DMS 273 treated with DMSO at 0.1 percent for 48 hours (cell line): ENCODE results near the gene INSYN2B.
"Not testable (repeated sequence)": the region's sequence is repeated elsewhere in the genome, so short reads cannot be mapped to it uniquely, and the experiment has no call there.

Source experiments
- DNase-seq: peaks from one replicate; lab custom pipeline; 2025; lab: John Stamatoyannopoulos, UW

The INSYN2B gene

DNA sequence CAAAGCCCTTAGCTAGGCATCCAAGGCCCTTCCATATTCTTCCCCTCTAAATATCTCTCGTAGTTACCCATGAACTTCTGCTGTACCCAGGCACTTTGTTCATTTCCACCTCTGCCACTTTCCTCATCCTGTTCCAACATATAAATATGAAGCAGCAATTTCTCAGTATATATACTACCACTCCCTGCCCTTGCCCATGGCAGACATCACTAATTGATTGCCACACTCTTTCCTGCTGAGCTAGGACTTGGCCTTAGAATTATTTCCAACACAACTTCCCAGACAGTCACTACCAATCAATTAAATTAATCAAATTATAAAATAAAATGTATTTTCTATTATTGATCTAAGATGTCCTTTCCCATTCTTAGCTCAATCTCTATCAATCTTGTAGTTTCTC, 8.5 kb downstream of the INSYN2B start:
- DNase-seq, result no peak

DNA sequence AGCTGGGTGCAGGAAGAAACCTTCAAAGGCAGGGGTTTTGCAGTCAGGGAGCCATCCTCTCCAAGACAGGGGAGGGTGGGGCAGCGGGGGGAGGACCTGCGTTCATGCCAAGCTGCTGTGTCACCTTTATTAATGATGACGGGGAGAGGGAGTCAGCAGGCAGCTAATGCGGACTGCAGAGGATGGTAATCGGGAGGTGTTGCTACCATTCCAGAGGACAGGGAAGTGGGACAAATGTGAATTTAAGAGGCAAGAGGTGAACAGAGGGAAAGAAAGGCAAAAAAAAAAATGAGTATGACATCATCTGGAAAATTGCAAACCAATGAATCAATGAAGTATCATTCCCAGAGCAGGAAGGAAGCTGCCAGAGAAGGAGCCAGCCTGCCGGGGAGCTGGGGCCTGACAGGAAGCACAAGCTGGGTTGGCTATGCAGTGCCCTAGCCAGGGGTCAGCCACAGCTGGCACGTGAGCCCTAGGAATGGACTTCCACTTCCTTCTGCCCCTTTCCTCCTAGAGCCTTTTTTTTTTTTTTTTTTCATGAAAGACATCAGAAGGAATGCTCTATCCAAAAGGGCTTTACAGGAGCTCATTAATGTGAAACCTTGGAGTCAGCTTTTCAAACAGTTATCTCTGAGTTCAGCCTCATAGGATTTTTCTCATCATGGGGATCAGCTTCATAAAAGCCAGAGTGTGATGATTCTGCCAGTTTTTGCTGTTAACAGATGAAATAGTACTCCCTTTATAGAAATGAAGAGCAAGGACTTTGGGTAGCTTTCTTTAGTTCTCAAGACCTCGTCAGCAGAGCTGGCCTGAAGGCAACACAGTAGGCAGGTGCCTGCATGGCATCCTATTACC, 9.2 kb downstream of the INSYN2B start:
- DNase-seq, result no peak

DNA sequence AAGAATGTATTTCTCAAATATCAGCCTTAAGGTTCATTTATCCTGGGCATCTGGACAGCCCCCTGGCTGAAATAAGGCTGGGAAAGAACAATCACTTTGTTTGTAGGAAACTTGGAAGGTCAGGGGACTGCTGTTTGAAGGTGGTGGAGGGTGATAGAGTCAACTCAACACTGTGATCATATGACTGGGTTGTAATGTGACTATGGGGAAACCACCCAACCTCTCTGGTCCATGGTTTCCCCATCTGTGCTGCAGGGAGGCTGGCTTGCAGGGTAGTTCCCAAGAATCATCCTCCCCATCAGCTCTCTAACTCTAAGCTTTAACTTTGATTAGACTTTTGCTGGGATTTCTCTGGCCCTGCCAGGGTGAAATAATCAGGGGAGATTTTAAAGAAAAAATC, 10.0 kb downstream of the INSYN2B start:
- no peak for DNase-seq

DNA sequence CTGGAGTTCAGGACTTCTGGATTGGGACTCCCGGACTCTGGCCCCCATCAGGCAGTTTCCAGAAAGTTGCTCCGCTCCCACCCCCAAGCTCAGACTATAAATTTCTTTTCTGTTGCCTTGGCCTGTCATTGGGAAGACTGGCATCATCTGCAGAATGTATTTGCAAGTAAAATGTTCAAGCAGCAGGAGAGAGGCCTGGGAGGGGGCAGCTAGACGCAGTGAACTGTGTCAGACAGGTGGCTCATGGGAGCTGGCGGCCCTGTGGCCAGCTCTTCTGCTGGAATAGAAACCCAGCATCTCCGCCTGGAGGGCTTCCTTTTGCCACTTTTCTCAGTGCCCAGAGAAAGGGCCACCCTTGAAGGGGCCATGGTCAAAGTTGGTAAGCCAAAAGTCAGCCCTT, 16.0 kb downstream of the INSYN2B start:
- DNase-seq, result no peak

DNA sequence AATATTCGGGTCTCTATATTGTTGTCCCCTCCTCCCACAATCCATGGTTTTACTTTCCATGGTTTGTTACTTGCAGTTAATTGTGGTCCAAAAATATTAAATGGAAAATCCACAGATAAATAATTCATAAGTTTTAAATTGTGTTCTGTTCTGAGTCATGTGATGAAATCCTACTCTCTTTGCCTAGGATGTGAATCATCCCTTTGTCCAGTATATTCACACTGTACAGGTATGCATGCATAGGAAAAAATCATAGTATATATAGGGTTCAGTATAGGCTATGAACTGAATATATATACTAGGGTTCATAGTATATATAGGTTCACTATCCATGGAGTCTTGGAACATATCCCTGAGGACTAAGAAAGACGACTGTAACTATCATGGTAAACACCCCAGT, 19.6 kb downstream of the INSYN2B start:
- DNase-seq, result no peak

DNA sequence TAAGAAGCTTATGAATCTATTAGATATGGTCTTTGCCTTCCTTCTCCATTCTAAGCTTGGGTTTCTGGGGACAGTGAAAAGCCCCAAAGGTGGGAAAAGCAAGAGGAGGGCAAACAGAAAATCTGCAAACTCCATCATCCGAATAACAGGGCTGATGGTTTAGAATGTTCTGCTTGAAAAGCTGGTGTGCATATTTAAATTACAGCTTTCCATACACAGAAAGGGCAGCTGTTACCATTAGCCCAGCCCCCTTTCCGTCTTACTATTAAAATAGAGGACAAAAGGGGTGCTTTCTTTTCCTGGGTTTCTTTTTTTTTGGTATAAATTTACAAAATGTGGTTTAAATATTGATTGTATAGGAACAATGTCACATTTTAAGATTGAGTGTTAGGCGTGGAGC, 22.0 kb downstream of the INSYN2B start:
- no peak for DNase-seq

DNA sequence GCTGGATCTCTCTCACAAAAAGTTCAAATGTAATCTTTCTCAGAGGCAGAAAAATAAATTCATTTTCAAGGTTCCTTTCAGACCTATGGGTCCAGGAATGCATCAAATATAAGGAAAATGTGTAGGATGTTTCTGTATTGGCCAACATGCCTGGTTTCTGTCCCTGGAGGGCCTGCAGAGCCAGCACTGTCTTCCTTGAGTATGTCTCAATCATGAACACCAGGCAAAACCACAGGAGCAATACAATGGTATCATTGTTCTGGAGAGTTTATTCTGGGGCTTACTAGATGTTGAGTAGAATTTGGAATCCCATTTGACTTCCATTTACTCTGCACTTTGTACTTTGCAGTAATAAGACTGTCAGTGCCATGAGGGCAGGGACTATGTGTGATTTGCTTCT, 23.5 kb downstream of the INSYN2B start:
- no peak for DNase-seq

DNA sequence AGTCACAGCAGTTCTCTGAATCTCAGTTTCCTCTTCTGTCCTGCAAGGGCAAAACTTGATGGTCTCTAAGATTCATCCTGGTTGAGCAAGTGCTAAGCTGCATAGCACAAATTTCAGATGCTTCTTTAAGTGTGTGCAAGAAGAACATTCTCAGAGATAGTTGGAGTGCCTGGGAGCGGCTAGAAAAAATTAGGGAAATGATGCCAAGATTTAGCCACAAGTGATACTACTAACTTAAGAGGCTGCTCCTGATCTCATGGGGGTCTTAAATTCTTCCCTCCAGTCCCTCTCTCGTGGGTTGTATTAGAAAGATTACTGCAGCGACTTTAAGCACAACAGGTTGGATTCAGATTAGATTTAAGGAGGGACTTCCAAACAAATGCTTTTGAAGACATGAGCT, 24.2 kb downstream of the INSYN2B start:
- DNase-seq, result no peak

DNA sequence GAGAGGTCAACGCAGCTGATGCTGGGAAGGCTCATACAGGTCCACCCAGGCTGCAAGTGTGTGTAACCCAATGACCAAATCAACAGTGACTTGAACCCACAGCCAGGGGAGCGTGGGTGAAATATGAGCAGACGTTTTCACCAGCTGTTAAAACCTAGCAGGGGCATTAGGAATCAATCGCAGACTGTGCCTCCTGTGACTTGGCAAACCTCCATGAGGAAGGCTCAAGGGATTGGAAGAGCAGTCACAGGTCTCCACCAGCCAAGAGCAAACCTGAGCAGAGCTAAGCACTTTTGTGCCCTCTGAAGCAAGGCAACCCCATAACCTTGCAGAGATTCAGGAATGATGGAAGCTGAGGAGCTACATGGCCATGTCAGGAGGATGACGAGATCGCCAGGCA, 25.5 kb downstream of the INSYN2B start:
- peak; percentile 36 for DNase-seq

DNA sequence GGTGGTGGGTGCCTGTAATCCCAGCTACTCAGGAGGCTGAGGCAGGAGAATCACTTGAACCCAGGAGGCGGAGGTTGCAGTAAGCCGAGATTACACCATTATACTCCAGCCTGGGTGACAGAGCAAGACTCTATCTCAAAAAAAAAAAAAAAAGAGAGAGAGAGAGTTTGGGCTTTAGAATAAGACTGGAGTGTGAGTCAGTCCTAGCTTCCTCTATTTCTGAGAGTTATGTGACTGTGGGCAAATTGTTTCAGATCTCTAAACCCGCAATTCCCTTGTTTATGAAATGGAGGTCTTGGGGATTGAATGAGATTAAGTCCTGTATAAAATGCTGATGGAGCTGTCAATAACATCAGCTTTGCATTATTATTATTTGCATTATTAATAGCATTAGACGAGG, 27.1 kb downstream of the INSYN2B start:
- not testable (repeated sequence) for DNase-seq

DNA sequence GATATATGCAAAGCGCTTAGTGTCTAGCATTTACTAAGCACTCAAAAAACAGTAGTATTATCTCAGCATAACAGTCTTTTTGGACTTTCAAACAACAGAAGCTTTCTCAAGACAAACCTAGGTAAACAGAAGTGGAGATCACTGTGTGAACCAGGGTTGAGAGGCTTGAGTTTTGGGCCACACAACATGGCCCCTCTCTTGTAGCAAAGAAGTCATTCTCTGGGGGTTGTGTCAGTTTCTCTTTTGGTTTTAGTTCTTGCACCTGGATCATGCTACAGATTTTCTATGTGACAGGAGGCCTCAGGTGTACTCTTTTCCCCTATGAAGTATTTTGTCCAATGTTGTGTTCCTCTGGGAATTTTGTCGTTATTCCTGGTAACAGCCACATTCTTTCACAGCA, 30.0 kb downstream of the INSYN2B start:
- no peak for DNase-seq

DNA sequence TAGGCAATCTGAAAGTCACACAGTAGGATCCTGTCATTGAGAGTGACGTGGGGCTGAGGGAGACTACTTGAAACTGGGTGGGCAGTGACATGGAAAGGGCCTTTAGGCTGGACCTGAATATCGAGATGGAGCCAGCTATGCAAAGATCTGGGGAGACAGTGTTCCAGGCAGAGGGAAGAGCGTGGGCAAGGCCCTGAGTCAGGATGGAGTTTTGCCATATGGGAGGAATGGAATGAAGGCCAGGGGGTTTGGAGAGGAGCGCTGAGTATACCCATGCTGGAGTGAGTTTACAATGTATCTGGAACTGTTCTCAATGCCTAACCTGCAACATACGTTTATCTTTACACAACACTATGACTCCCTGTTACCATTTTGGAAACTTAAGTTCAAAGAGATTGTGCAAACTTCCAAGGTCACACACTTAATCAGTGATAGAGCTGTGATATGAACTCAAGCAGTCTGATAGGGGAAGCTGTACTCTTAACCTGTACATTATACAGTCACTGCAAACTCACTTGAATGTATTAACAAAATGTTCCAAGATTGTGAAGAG, 33.5 kb downstream of the INSYN2B start:
- DNase-seq, result no peak

DNA sequence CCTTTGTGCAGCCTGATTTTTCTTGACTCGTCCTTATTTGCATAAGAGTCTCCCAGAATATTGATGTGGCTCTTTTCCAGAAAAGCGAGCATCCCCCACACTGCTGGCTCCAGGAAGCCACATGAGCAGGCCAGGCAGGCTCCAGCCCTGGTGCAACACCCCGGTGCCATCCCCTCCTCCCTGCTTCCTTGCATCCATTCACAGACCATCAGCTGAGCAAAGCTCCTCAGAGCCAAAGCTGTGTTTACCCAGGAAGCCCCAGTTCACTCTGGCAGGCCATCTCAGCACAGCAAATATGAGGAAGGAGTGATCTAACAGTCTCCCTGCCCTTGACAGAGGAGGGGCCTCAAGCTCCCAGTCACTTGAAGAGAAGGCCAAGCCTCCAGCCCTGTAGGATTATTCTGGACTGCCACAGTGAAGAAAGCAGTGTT, 34.4 kb downstream of the INSYN2B start:
- DNase-seq, result no peak

DNA sequence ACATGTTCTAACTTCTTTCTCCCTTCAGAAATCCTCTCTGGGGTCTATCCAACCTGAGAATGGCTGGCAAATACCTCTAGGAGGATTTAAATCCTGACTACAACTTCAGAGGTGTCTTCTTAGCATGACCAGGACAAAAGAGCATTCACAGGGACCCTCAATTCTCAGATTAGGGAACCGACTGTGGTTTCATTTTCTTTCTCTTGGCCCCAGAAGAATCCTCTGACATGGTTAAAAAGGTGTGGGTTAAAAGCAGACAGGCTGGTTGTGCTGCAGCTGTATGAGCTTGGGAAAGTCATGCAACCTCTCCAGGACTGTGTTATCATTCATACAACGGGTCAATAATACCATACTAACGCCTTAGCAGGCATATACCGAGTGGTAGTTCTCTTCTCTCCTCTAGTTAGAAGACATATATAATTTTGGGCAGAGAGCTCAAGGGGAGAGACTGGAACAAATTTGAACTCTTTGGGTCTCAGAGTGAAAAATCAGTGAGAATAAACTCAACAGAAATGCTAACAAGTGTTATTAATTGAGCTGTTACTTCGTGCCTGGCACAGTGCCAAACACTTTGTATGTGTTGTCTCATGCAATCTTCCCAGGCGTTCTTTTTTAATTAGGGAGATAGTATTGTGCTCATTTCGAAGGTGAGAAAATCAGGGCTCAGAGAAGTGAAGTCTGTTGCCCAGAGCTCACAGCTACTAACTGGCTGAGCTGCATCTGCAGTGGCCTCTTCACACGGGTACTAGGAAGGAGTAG, 35.2 kb downstream of the INSYN2B start:
- DNase-seq, result no peak

DNA sequence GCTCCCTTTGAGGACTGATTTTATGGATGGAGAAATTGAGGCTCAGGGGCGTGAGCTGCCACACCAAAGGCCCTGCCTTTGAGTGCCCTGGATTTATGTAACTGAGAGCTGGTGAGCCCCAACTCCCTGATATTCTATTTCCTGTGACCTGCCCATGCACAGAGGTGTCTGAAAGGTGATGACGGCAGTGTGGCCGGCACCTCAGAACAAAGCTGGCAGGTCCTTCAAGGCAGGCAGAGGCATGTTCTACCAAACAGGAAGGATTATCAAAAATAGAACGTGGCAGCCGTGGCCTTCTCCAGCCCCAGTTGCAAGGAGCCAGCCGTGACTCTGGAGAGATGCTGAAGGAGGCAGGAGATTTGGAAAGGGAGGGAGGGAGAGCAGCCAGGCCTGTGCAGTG, 36.2 kb downstream of the INSYN2B start:
- no peak for DNase-seq

DNA sequence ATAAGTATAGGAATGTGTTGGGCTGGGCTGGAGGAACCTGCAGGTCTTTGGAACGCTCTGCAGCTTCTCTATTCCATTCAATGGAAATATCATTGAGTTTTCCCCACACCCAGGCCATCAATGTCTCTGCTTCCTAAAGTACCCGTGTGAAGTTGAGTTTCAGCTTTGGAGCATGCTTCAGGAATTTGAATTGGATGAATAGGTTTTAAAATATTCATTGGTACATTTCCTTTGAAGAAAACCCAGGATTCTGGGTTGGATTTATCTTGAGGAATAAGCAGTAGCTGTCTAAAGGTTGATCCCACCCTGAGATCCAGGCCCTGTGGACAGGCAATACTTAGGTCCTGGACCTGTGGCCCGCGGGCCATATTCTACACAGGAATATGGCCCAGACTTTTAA, 37.3 kb downstream of the INSYN2B start:
- DNase-seq, result no peak

DNA sequence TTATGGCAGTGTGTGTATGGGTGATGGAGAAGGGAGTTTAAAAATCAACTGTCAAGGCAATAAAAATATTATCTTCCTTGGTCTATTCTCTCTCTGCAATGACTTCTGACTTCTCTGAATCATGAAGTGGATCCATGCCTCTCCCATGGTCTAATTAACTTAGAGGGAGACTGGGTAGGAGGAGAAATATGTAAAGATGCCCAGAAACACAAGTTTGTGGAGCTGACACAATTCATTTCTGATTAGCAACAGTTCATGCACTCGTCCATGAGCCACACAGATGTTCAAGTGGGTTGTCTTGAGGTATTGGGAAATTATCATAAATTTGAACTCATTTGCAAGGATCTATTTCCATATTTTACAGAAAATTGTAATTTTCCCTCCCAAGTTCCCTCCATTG, 38.1 kb downstream of the INSYN2B start:
- DNase-seq, result no peak

DNA sequence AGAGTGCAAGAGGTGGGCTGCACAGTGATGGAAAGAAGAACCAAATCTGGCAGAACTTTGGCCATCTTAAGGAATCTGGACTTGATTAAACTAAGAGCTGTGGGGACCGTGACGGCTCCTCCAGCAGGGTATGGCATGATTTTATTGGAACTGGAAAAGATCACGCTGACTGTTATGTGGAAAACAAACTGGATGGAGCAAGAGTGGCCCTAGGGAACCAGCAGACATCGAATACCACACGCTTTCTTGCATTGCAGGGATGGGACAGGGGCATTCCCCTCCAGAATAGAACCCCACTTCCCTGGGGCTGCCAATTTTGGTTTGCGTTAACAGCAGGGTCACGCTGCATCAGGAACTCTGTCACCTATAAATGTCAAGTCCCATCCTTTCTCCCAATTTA, 38.8 kb downstream of the INSYN2B start:
- no peak for DNase-seq

DNA sequence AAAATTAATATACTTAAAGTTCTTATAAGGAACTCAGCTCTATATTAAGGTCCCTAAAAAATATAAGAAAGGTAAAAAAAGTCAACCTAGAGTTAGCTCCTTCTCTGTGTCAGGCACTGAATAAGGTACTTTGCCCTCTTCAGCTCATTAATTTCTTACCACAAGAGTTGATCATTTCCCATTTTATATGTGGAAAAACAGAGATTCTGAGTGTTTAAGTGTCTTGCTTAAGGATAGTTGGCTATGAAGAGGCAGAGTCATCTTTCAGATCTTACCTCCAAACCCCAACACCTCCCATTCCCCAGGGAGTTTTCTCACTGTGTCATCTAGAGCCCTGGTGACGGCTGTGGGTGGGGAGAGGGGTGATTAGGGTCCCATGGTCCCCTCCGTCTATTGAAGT, 40.6 kb downstream of the INSYN2B start:
- DNase-seq, result no peak

DNA sequence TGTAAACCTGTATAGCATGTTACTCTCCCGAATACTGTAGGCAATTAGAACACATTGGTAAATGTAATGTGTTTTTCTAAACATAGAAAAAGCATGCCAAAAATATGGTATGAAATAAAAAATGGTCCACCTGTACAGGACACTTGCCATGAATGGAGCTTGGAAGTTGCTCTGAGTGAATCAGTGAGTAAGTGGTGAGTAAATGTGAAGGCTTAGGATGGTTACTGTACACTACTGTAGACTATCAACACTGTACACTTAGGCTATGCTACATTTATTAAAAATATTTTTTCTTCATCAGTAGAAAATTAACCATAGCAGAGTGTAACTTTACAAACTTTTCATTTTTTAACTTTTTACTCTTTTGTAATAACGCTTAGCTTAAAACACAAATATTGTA, 41.9 kb downstream of the INSYN2B start:
- no peak for DNase-seq

DNA sequence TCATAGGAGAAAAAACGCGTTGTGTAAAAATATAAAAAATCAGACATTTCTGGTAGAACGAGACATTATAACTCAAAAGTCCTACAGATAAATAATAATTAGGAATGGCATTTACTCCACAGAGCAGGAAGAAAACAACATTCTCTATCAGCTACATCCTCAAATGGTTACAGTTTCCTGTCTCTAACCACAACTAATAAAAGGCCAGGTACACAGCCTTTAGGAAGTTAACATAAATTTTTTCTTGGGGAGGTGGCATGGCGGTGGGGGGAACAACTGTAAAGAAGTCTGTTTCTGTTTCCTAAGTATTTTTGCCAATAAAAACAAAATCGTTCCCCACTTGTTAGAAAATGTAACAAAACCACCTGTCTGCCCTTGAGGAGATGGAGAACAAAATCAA, 44.5 kb downstream of the INSYN2B start:
- no peak for DNase-seq

DNA sequence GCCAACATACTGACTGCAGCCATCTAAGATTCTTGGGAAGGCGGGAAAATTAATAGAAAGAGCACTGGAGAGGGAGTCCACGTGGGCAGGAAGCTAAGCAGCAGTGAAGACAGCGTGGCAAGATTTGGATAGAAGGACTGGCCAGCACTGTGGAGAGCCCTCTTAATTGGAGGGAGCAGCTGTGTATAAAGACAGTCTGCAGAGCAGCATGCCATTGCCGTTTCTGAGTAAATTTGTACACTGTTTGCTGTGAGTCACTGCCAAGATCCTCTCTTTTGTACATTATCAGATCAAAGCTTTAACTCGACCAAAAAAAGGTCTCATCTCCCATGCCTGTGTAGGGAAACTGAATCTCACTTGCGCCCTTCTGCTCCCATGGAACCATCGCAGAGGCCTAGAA, 45.3 kb downstream of the INSYN2B start:
- no peak for DNase-seq

DNA sequence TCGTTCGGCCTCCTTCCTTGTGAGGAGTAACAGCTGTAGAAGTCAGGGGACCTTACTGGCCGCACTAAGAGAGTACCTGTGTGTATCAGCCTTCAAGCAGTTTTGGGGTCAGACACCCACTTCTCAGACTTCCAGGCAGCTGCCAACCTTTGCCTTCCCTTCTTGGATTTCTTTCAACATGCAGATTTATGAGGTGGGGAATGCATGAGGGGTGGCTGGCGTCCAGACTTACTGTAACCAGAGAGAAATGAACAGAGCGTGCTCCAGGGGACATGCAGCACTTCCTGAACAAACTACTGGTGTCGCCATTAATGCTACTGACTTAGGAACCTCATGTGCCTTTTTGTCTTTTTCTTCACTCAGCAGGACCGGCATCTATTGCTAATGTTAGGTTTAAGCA, 46.7 kb downstream of the INSYN2B start:
- no peak for DNase-seq
